Neuronal stem cell (in vitro differentiated cells): Measurements from ENCODE around the gene ZBBX.

Source experiments
- DNase-seq: peaks from one replicate; pipeline ENCODE4 v3.0.0-alpha.2; 2013; ENCODE audit warnings: low spot score
- H2AFZ ChIP-seq: one replicate; pipeline ENCODE4 v1.6.1; 2013; ENCODE audit warnings: mild to moderate bottlenecking, low read length, inconsistent platforms
- H2AK5ac ChIP-seq: 2 replicates; pipeline ENCODE4 v1.6.1; 2013; ENCODE audit warnings: low read depth, mild to moderate bottlenecking, inconsistent platforms, low read length, moderate library complexity, mixed read lengths
- H2BK120ac ChIP-seq: 2 replicates; pipeline ENCODE4 v1.6.1; 2013; ENCODE audit warnings: low read depth, mild to moderate bottlenecking, inconsistent platforms, low read length, moderate library complexity, mixed read lengths
- H2BK12ac ChIP-seq: one replicate; pipeline ENCODE4 v1.6.1; 2013; ENCODE audit warnings: low read length, inconsistent platforms
- H2BK15ac ChIP-seq: 2 replicates; pipeline ENCODE4 v1.6.1; 2013; ENCODE audit warnings: mild to moderate bottlenecking, low read length, inconsistent platforms, mixed read lengths
- H2BK5ac ChIP-seq: one replicate; pipeline ENCODE4 v1.6.1; 2013; ENCODE audit warnings: inconsistent platforms, mild to moderate bottlenecking, low read length, moderate library complexity
- H3K14ac ChIP-seq: one replicate; pipeline ENCODE4 v1.6.1; 2013; ENCODE audit warnings: low read length, inconsistent platforms
- H3K18ac ChIP-seq: 2 replicates; pipeline ENCODE4 v1.6.1; 2013; ENCODE audit warnings: low read length, inconsistent platforms
- H3K23ac ChIP-seq: 2 replicates; pipeline ENCODE4 v1.6.1; 2013; ENCODE audit warnings: low read depth, mild to moderate bottlenecking, mixed read lengths, low read length, inconsistent platforms; ENCODE audit not compliant: poor library complexity
- H3K27ac ChIP-seq: replicated peaks from 3 replicates; pipeline ENCODE4 v1.5.1; 2013; ENCODE audit warnings: low read length, inconsistent platforms
- H3K27me3 ChIP-seq, 3 experiments: 2 replicates each; pipeline ENCODE4 v1.6.1; 2013; ENCODE audit warnings: low read length in 3 of 3, mild to moderate bottlenecking in 2 of 3, inconsistent platforms in 1 of 3, low read depth in 1 of 3, mixed read lengths in 1 of 3, moderate library complexity in 1 of 3; ENCODE audit not compliant: control insufficient read depth in 3 of 3, insufficient read depth in 3 of 3
- H3K36me3 ChIP-seq, 2 donors: replicated peaks in 1 of 2; 2 replicates each; pipeline ENCODE4 v1.6.1; 2013; ENCODE audit warnings: low read length in 2 of 2; ENCODE audit not compliant: control insufficient read depth in 2 of 2, insufficient read depth in 2 of 2
- H3K4ac ChIP-seq: 2 replicates; pipeline ENCODE4 v1.6.1; 2013; ENCODE audit warnings: inconsistent platforms, mild to moderate bottlenecking, low read length, moderate library complexity
- H3K4me1 ChIP-seq, 2 donors: 1 replicate in 1 of 2; 2 replicates in 1 of 2; pipeline ENCODE4 v1.6.1; 2013; ENCODE audit warnings: low read length in 2 of 2, low read depth in 1 of 2; ENCODE audit not compliant: control insufficient read depth in 2 of 2, insufficient read depth in 1 of 2
- H3K4me2 ChIP-seq: one replicate; pipeline ENCODE4 v1.6.1; 2013; ENCODE audit warnings: mild to moderate bottlenecking, low read length, inconsistent platforms; ENCODE audit not compliant: insufficient read depth, poor library complexity, severe bottlenecking
- H3K4me3 ChIP-seq, 2 donors: 2 replicates each; pipeline ENCODE4 v1.5.1; 2013; ENCODE audit warnings: low read length in 2 of 2, mild to moderate bottlenecking in 2 of 2, inconsistent platforms in 1 of 2, moderate library complexity in 1 of 2
- H3K79me1 ChIP-seq: one replicate; pipeline ENCODE4 v1.6.1; 2013; ENCODE audit warnings: low read depth, mild to moderate bottlenecking, inconsistent platforms, low read length, moderate library complexity
- H3K9ac ChIP-seq: one replicate; pipeline ENCODE4 v1.6.1; 2013; ENCODE audit warnings: mild to moderate bottlenecking, low read depth, low read length, inconsistent platforms; ENCODE audit not compliant: poor library complexity
- H3K9me3 ChIP-seq, 2 donors: replicated peaks in 1 of 2; 2 replicates each; pipeline versions ENCODE3 to v1.6.1; 2013; ENCODE audit warnings: low read length in 2 of 2, mild to moderate bottlenecking in 2 of 2, inconsistent platforms in 1 of 2, low read depth in 1 of 2, mixed read lengths in 1 of 2, moderate library complexity in 1 of 2; ENCODE audit not compliant: control insufficient read depth in 2 of 2, insufficient read depth in 1 of 2
- H4K8ac ChIP-seq: one replicate; pipeline ENCODE4 v1.6.1; 2013; ENCODE audit warnings: low read depth, mild to moderate bottlenecking, inconsistent platforms, low read length, moderate library complexity
- H4K91ac ChIP-seq: one replicate; pipeline ENCODE4 v1.6.1; 2013; ENCODE audit warnings: low read length, low read depth, mild to moderate bottlenecking, inconsistent platforms; ENCODE audit not compliant: poor library complexity
- WGBS, 2 donors: extraction: QIAGEN DNeasy Blood & Tissue Kit; methylation state at CpG; one replicate each; pipeline ENCODE4 v1.1.7; 2013; ENCODE audit warnings: missing lambda C conversion rate in 2 of 2, mixed read lengths in 1 of 2; ENCODE audit not compliant: insufficient read length in 2 of 2, insufficient replicate concordance in 1 of 2; ENCODE audit errors: extremely low coverage in 2 of 2; 5-methylcytosine and 5-hydroxymethylcytosine counted together

ZBBX gene

DNA sequence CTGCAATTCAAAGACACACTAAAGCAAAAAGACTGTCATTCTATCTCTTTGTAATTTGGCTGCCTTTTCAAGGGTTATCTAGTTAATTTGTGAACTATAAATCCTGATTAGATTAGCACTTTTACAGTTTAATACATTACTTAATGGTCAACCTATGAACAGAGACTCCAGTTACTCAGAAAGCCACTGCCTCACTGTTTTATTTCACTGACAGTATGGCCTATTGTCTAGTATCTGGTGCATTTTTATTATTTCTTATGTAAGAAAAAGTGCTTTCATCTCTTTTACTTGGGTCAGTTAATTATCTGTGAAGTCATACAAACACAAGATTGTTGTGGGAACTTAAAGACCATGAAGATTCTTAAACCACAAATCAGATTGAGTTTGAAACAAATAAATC is 133.8 kb downstream of the ZBBX start:
- Histone ChIP-seq H3K23ac (no peak overlapping the region), H3K79me1 (no peaks in the 10 kb centered on the region), H3K14ac (no peak overlapping the region), H3K18ac (no peak overlapping the region), H3K4me1 (peaks cover 0 to 4% of the 10 kb centered on the region in 2 donors), H3K27ac (no peak overlapping the region), H2AFZ (no peak overlapping the region), H2BK120ac (no peak overlapping the region), H2AK5ac (no peak overlapping the region), H3K27me3 (no peaks in the 10 kb centered on the region), H4K8ac (no peak overlapping the region), H3K9ac (no peak overlapping the region), H3K36me3 (no peaks in the 10 kb centered on the region), H2BK5ac (no peak overlapping the region), H2BK15ac (no peak overlapping the region), H3K4me2 (no peak overlapping the region), H4K91ac (no peak overlapping the region), H2BK12ac (no peak overlapping the region), H3K9me3 (no peaks in the 10 kb centered on the region), H3K4ac (no peak overlapping the region), H3K4me3 (no peak overlapping the region)
- no peak for DNase-seq

DNA sequence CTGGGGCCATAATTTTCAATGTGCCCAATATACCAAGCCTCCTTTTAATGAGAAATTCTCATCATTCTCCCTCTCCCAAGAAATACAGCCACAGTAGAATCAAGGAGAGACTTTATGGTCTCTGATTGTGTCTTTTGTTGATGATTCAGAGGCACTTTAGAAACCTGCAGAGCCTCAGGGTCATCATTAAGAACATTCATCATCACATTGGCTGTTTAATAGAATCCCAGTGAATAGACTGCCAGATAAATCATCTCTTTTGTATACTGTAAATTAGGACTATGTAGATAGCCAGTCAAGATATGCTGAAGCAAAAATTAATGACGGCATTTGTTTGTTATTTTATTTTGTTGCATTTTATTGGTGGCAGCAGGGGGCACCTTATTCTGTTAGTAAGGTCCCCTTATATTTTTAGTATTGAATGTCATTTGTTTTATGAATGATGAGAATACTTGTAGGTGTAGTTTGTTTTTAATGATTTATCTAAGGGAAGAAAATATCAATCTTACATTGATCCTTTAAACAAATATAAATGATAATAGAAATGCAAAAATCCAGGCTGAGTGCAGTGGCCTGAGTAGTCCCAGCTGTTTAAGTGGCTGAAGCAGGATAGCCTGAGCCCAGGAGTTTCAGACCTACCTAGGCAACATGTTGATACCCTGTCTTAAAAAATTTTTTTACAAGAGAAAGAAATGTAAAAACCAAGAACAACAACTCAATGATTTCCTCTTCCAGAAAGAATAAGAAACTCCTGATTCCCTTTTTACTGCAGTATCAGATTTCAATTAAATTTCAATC is 138.8 kb downstream of the ZBBX start:
- Histone ChIP-seq H3K27me3 (no peaks in the 10 kb centered on the region), H3K9me3 (no peaks in the 10 kb centered on the region), H4K8ac (no peak overlapping the region), H2BK12ac (no peak overlapping the region), H3K4ac (no peak overlapping the region), H2BK15ac (no peak overlapping the region), H2AFZ (no peak overlapping the region), H3K36me3 (no peaks in the 10 kb centered on the region), H2BK120ac (no peak overlapping the region), H3K23ac (no peak overlapping the region), H3K4me2 (no peak overlapping the region), H2AK5ac (no peak overlapping the region), H3K4me1 (no peaks in the 10 kb centered on the region), H3K14ac (no peak overlapping the region), H3K4me3 (no peak overlapping the region), H4K91ac (no peak overlapping the region), H3K18ac (no peak overlapping the region), H3K9ac (no peak overlapping the region), H3K27ac (no peak overlapping the region), H3K79me1 (no peaks in the 10 kb centered on the region), H2BK5ac (no peak overlapping the region)
- no CpG with 5 or more reads among the region's 1 CpG for WGBS, 2 donors
- DNase-seq = no peak

- Histone ChIP-seq H3K4me3 (no peak overlapping the region), H2BK5ac (no peak overlapping the region), H3K4me1 (no peaks in the 10 kb centered on the region), H3K14ac (no peak overlapping the region), H4K91ac (no peak overlapping the region), H3K36me3 (no peaks in the 10 kb centered on the region), H3K4ac (no peak overlapping the region), H2BK12ac (no peak overlapping the region), H2BK15ac (no peak overlapping the region), H4K8ac (no peak overlapping the region), H3K27ac (no peak overlapping the region), H2AK5ac (no peak overlapping the region), H2AFZ (no peak overlapping the region), H3K9me3 (no peaks in the 10 kb centered on the region), H2BK120ac (no peak overlapping the region), H3K23ac (no peak overlapping the region), H3K9ac (no peak overlapping the region), H3K4me2 (no peak overlapping the region), H3K18ac (no peak overlapping the region), H3K79me1 (no peaks in the 10 kb centered on the region), H3K27me3 (no peaks in the 10 kb centered on the region)
- DNase-seq = no peak
- WGBS, 2 donors = no CpG with 5 or more reads among the region's 3 CpGs
These were observed 152.0 kb downstream of the ZBBX start for GRCh38 chr3:167228135-167228534.

DNA sequence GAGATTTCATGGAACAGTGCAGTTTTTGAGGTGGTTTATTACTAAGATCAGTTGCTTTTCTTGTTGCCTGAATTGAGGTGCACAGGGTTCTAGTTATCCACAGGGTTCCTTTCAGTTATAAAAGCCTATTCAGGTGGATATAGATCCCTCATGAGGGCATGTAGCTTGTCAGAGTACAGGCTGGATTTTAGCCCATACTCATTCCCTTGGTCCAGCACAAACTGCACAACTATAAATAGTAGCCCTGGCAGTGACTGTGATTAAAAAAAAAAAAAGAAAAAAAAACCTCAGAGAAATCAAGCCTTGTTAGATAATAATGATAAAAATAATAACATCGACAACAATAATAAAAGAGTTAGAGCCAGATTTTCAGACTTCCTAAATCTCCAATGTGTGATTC is 154.3 kb downstream of the ZBBX start:
- no peaks in the 10 kb centered on the region for H3K9me3 ChIP-seq
- H3K27me3 ChIP-seq = no peaks in the 10 kb centered on the region
- no peak overlapping the region for H3K14ac ChIP-seq
- DNase-seq = no peak
- no peak overlapping the region for H2BK15ac ChIP-seq
- H2AFZ ChIP-seq = no peak overlapping the region
- H2AK5ac ChIP-seq = no peak overlapping the region
- no peak overlapping the region for H3K9ac ChIP-seq
- no peak overlapping the region for H2BK120ac ChIP-seq
- H3K4me1 ChIP-seq = no peaks in the 10 kb centered on the region
- no peak overlapping the region for H3K27ac ChIP-seq
- H4K91ac ChIP-seq = no peak overlapping the region
- no peak overlapping the region for H3K4me2 ChIP-seq
- H3K79me1 ChIP-seq = no peaks in the 10 kb centered on the region
- WGBS, 2 donors = no CpG with 5 or more reads among the region's 1 CpG
- H2BK5ac ChIP-seq = no peak overlapping the region
- H3K4me3 ChIP-seq = no peak overlapping the region
- H3K23ac ChIP-seq = no peak overlapping the region
- H3K4ac ChIP-seq = no peak overlapping the region
- H4K8ac ChIP-seq = no peak overlapping the region
- H2BK12ac ChIP-seq = no peak overlapping the region
- H3K18ac ChIP-seq = no peak overlapping the region
- no peaks in the 10 kb centered on the region for H3K36me3 ChIP-seq
